CD4-positive, alpha-beta T cell (primary cell): Measurements from ENCODE around the gene NEGR1. TPM values are rescaled to one million over a fixed set of nuclear protein-coding genes. Genes with fewer than 3 reads are reported as not detected.

Source experiments
- ATAC-seq: fragments of 200-7000 bp; cut with Tn5 transposase; one replicate; pipeline ENCODE4 v1.10.0; 2022; ENCODE audit warnings: mild to moderate bottlenecking; ENCODE audit not compliant: poor library complexity
- CTCF ChIA-PET: fragments of 350-600 bp; sonication (Branson Sonifier 250); formaldehyde crosslinking; loops from one replicate; lab custom pipeline; 2021; ENCODE audit warnings: antibody characterized with exemption, inconsistent platforms; lab: Charles Lee
- POLR2A ChIA-PET: fragments of 350-600 bp; sonication (Branson Sonifier 250); formaldehyde crosslinking; loops from one replicate; lab custom pipeline; 2021; ENCODE audit warnings: antibody characterized with exemption, inconsistent platforms; lab: Charles Lee
- DNase-seq, 14 experiments: peaks; one replicate each; pipeline ENCODE4 v3.0.0-alpha.2; 2013 to 2020; ENCODE audit warnings: mixed read lengths in 2 of 14
- H3K27ac ChIP-seq, 2 donors: one replicate each; pipeline versions ENCODE4 v1.5.1 to v1.7.0; 2013; ENCODE audit warnings: low read length in 2 of 2, low read depth in 1 of 2, mild to moderate bottlenecking in 1 of 2
- H3K27me3 ChIP-seq, 2 experiments: 1 replicate in 1 of 2; 2 replicates in 1 of 2; pipeline versions ENCODE4 v1.6.1 to v1.7.0; 2013; ENCODE audit warnings: low read length in 2 of 2, control low read depth in 1 of 2, mild to moderate bottlenecking in 1 of 2, moderate library complexity in 1 of 2; ENCODE audit not compliant: insufficient read depth in 2 of 2, control insufficient read depth in 1 of 2
- H3K36me3 ChIP-seq: one replicate; pipeline ENCODE4 v1.6.1; 2013; ENCODE audit warnings: low read length, control low read depth; ENCODE audit not compliant: insufficient read depth
- H3K4me1 ChIP-seq: one replicate; pipeline ENCODE4 v1.6.1; 2013; ENCODE audit warnings: low read length, control low read depth; ENCODE audit not compliant: insufficient read depth
- H3K4me3 ChIP-seq: one replicate; pipeline ENCODE4 v1.5.1; 2013; ENCODE audit warnings: mild to moderate bottlenecking, low read length, moderate library complexity
- H3K9me3 ChIP-seq, 2 experiments: 1 replicate in 1 of 2; 2 replicates in 1 of 2; pipeline versions ENCODE4 v1.6.1 to v1.7.0; 2013; ENCODE audit warnings: low read length in 2 of 2, mild to moderate bottlenecking in 2 of 2, control low read depth in 1 of 2, moderate library complexity in 1 of 2; ENCODE audit not compliant: control insufficient read depth in 1 of 2, insufficient read depth in 1 of 2
- H3K27ac Mint-ChIP-seq: one replicate; pipeline ENCODE4 v1.8.0; 2020; ENCODE audit warnings: mixed read lengths
- H3K27me3 Mint-ChIP-seq: one replicate; pipeline ENCODE4 v1.8.0; 2021; ENCODE audit warnings: mixed read lengths
- H3K36me3 Mint-ChIP-seq: one replicate; pipeline ENCODE4 v1.8.0; 2021; ENCODE audit warnings: low read depth, mixed read lengths
- H3K4me1 Mint-ChIP-seq: one replicate; pipeline ENCODE4 v1.8.0; 2021; ENCODE audit warnings: low read depth, mixed read lengths
- H3K4me3 Mint-ChIP-seq: one replicate; pipeline ENCODE4 v1.8.0; 2020; ENCODE audit warnings: mild to moderate bottlenecking, mixed read lengths
- H3K9me3 Mint-ChIP-seq: one replicate; pipeline ENCODE4 v1.8.0; 2020; ENCODE audit warnings: mixed read lengths
- CTCF ChIP-seq: fragments of 200-600 bp; IDR thresholded peaks from one replicate; pipeline ENCODE4 v1.8.0; 2022; ENCODE audit warnings: antibody characterized with exemption, mild to moderate bottlenecking
- intact Hi-C, 2 experiments: fragments of 100-400 bp; cut with DNase I in 1 of 2; cut with micrococcal nuclease in 1 of 2; formaldehyde crosslinking; loops; one replicate each; pipeline versions ENCODE4 v1.15.1 to v1.9.0; 2023 to 2025; cut with DNase I, micrococcal nuclease
- total RNA-seq, 174 experiments: library from RNA in 2 of 174; stranded (reverse) in 2 of 174; gene quantifications; one replicate each; pipeline ENCODE4 v1.2.3 and lab custom pipeline; 2021 to 2026

The NEGR1 gene
- total RNA-seq, 2 experiments from 2014 or later: 0.03 TPM

DNA sequence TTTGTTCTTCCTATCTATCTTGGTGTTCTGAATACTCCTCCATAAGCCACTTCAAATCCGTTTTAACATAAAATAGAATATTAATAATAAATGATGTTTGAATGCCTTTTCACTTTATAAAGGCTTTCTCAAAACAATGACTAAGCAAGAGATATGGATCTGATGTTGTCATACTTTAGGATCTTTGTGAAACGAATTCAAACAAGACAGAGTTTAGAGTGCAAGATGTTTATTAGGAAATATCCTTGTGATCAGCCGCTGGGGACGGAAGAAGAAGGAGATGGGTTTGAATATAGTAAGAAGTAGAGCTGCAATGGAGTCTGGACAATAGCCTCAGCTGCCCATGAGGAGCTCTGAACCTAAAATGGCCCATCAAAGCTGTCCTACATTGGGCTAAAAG, 351.8 kb downstream of the NEGR1 start:
- Histone ChIP-seq H3K4me3 (no peak overlapping the region), H3K9me3 (no peaks in the 10 kb centered on the region), H3K4me1 (no peaks in the 10 kb centered on the region), H3K36me3 (no peaks in the 10 kb centered on the region), H3K27ac (no peak overlapping the region), H3K27me3 (no peaks in the 10 kb centered on the region)
- no peaks in the 10 kb centered on the region for H3K4me1 Mint-ChIP-seq
- ChIA-PET CTCF (no interaction called here), POLR2A (no interaction called here)
- H3K4me3 Mint-ChIP-seq: no peak overlapping the region
- no peaks in the 10 kb centered on the region for H3K9me3 Mint-ChIP-seq
- H3K27ac Mint-ChIP-seq: no peak overlapping the region
- no peaks in the 10 kb centered on the region for H3K27me3 Mint-ChIP-seq
- TF ChIP-seq CTCF: no peak
- no peak for DNase-seq
- no peaks in the 10 kb centered on the region for H3K36me3 Mint-ChIP-seq
- intact Hi-C loops: no loop called here
- no peak for ATAC-seq

DNA sequence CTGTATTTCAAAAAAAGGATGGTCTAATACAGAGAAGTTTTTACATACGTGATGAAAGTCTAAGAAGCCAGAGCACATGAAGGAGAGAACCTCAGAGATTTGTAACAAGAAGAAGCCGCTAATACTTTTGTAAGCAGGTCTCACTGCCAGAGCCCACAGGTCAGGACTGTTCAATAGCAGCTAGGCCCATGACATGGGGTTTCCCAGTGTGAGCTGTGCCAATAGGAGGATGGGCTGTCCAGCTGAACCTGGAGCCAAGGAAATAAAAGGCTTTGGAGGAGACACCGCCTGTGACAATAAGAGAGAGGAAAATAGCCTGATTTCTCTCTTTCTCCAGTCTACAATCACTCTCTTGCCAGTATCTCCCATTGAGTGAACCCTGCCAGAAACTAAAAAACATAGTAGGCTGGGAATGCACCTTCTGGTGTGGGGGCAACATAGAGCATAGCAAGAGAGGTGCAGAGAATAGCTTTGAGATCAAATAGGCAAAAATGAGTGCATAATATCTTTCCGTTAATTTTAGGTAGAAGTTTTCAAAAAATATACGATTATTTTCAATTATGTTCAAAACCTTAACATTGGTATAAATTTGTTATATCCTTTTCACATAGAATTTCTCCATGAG, 360.3 kb downstream of the NEGR1 start:
- H3K4me1 Mint-ChIP-seq: no peaks in the 10 kb centered on the region
- no peak for ATAC-seq

DNA sequence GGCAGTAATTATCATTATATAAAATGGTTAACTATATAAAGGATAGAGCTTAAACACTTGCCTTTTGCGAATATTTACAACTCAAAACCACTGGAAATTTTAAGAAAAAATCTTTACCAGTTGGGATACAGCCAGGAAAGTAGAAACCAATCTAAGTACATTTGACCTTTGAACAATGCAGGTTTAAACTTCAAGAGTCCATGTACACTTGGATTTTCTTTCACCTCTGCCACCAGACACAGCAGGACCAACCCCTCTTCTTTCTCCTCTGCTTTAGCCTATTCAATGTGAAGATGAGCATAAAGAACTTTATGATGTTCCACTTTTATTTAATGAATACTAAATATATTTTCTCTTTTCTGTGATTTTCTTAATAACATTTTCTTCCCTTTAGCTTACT, 361.1 kb downstream of the NEGR1 start:
- Mint-ChIP-seq H3K27me3 (no peaks in the 10 kb centered on the region), H3K4me1 (no peaks in the 10 kb centered on the region), H3K4me3 (no peak overlapping the region), H3K9me3 (peaks cover 4% of the 10 kb centered on the region), H3K27ac (no peak overlapping the region), H3K36me3 (no peaks in the 10 kb centered on the region)
- ATAC-seq (no peak), DNase-seq (no peak)
- Histone ChIP-seq H3K9me3 (peaks cover 0 to 17% of the 10 kb centered on the region in 2 experiments), H3K27ac (no peak overlapping the region), H3K27me3 (no peaks in the 10 kb centered on the region), H3K36me3 (no peaks in the 10 kb centered on the region), H3K4me1 (no peaks in the 10 kb centered on the region), H3K4me3 (no peak overlapping the region)
- TF ChIP-seq CTCF: no peak
- CTCF ChIA-PET: no interaction called here
- POLR2A ChIA-PET: no interaction called here
- intact Hi-C loops: no loop called here

More for the DNA sequence above, 360.3 kb downstream of the NEGR1 start:
- DNase-seq: no peak
- Mint-ChIP-seq H3K4me3 (no peak overlapping the region), H3K9me3 (peaks cover 4% of the 10 kb centered on the region), H3K36me3 (no peaks in the 10 kb centered on the region), H3K27ac (no peak overlapping the region), H3K27me3 (no peaks in the 10 kb centered on the region)
- no peak for TF ChIP-seq CTCF
- Histone ChIP-seq H3K9me3 (peaks cover 0 to 10% of the 10 kb centered on the region in 2 experiments), H3K4me3 (no peak overlapping the region), H3K4me1 (no peaks in the 10 kb centered on the region), H3K27ac (no peak overlapping the region), H3K36me3 (no peaks in the 10 kb centered on the region), H3K27me3 (no peaks in the 10 kb centered on the region)
- intact Hi-C loops: no loop called here
- ChIA-PET CTCF (no interaction called here), POLR2A (no interaction called here)
